HepG2 (cell line): ENCODE measurements around the gene RING1. TPM values are rescaled to one million over a fixed set of nuclear protein-coding genes. Genes with fewer than 3 reads are reported as not detected.
A peak's percentile ranks its signal among the peaks of the same experiment; 100 is the strongest.

ENCODE experiments used
- AGO1 ChIP-seq: fragments of 200-400 bp; formaldehyde crosslinking; IDR thresholded peaks from 2 replicates; pipeline ENCODE4 v1.6.1; 2017; ENCODE audit warnings: mild to moderate bottlenecking, low read depth, low read length, moderate library complexity; ENCODE audit not compliant: poor library complexity, severe bottlenecking
- EED ChIP-seq: sonication (generic); formaldehyde crosslinking; IDR thresholded peaks from 2 replicates; pipeline ENCODE4 v1.5.0; 2020; ENCODE audit warnings: mild to moderate bottlenecking, missing genetic modification reagents
- FOXP1 ChIP-seq, 2 experiments: fragments of 450-650 bp in 1 of 2; IDR thresholded peaks; 2 replicates each; pipeline ENCODE4 v1.6.1; 2017 to 2018; ENCODE audit warnings: antibody characterized with exemption in 1 of 2
- KLF15 ChIP-seq: sonication (generic); formaldehyde crosslinking; IDR thresholded peaks from 2 replicates; pipeline ENCODE4 v1.8.1; 2023; ENCODE audit warnings: borderline replicate concordance, mild to moderate bottlenecking, inconsistent platforms, missing genetic modification reagents, mixed read lengths
- MIXL1 ChIP-seq: IDR thresholded peaks from 2 replicates; pipeline ENCODE4 v1.6.1; 2016
- NFE2L1 ChIP-seq: sonication (generic); formaldehyde crosslinking; IDR thresholded peaks from 2 replicates; pipeline ENCODE4 v1.4.0; 2020; ENCODE audit warnings: missing genetic modification reagents, mild to moderate bottlenecking, borderline replicate concordance
- NR2C2 ChIP-seq: sonication (generic); formaldehyde crosslinking; IDR thresholded peaks from 2 replicates; pipeline ENCODE4 v1.4.0; 2020; ENCODE audit warnings: missing genetic modification reagents, mild to moderate bottlenecking, moderate library complexity, borderline replicate concordance
- PRDM15 ChIP-seq: sonication (generic); formaldehyde crosslinking; IDR thresholded peaks from 2 replicates; pipeline ENCODE4 v1.4.0; 2020; ENCODE audit warnings: missing genetic modification reagents
- RXRB ChIP-seq: IDR thresholded peaks from 2 replicates; pipeline ENCODE4 v1.6.1; 2016; ENCODE audit warnings: borderline replicate concordance, missing genetic modification reagents, missing compliant biosample characterization
- TARDBP ChIP-seq: sonication (generic); formaldehyde crosslinking; IDR thresholded peaks from 2 replicates; pipeline ENCODE4 v1.8.0; 2022; ENCODE audit warnings: mild to moderate bottlenecking, missing genetic modification reagents
- ZBTB14 ChIP-seq: sonication (generic); formaldehyde crosslinking; IDR thresholded peaks from 2 replicates; pipeline ENCODE4 v1.4.0; 2020; ENCODE audit warnings: missing genetic modification reagents
- ZMYM3 ChIP-seq: sonication (generic); formaldehyde crosslinking; IDR thresholded peaks from 2 replicates; pipeline ENCODE4 v1.5.1; 2020; ENCODE audit warnings: mild to moderate bottlenecking, missing genetic modification reagents
- ZMYM4 ChIP-seq: sonication (generic); formaldehyde crosslinking; IDR thresholded peaks from 2 replicates; pipeline ENCODE4 v1.8.1; 2023; ENCODE audit warnings: mild to moderate bottlenecking, missing genetic modification reagents
- ZNF274 ChIP-seq: sonication (generic); formaldehyde crosslinking; IDR thresholded peaks from 2 replicates; pipeline ENCODE4 v1.5.1; 2020; ENCODE audit warnings: mild to moderate bottlenecking, missing genetic modification reagents
- ZNF674 ChIP-seq: sonication (generic); formaldehyde crosslinking; IDR thresholded peaks from 2 replicates; pipeline ENCODE4 v1.5.0; 2020; ENCODE audit warnings: low read depth, mild to moderate bottlenecking, missing genetic modification reagents
- ZSCAN20 ChIP-seq: sonication (generic); formaldehyde crosslinking; IDR thresholded peaks from 2 replicates; pipeline ENCODE4 v1.4.0; 2020; ENCODE audit warnings: missing genetic modification reagents, mild to moderate bottlenecking, borderline replicate concordance
- ZUFSP ChIP-seq: sonication (generic); formaldehyde crosslinking; IDR thresholded peaks from 2 replicates; pipeline ENCODE4 v1.9.0; 2021; ENCODE audit warnings: missing genetic modification reagents, mild to moderate bottlenecking, borderline replicate concordance
- ZXDC ChIP-seq: sonication (generic); formaldehyde crosslinking; IDR thresholded peaks from 2 replicates; pipeline ENCODE4 v1.5.0; 2020; ENCODE audit warnings: mild to moderate bottlenecking, missing genetic modification reagents
- polyA plus RNA-seq, 8 experiments: library from polyadenylated mRNA; depleted of rRNA in 3 of 8; stranded (reverse) in 7 of 8; unstranded in 1 of 8; fragments of >200 nt; fragmentation: Illumina TruSeq in 4 of 8; extraction: Trizol in 4 of 8; gene quantifications; 2 replicates each; pipeline versions ENCODE4 v1.2.1 to v1.2.3, GENCODE V29; 2011 to 2016; ENCODE audit warnings: low read depth in 4 of 8, missing spikeins in 1 of 8, mixed read lengths in 1 of 8; ENCODE audit not compliant: insufficient read depth in 1 of 8
- total RNA-seq, 5 experiments: library from RNA; depleted of rRNA; stranded (reverse); fragments of >200 nt; fragmentation: Illumina TruSeq; extraction: Trizol; gene quantifications; 2 replicates each; pipeline ENCODE4 v1.2.3, GENCODE V29; 2016; ENCODE audit warnings: low read depth in 1 of 5
- TF ChIP-seq, protein P1 (sequence below): sonication (generic); formaldehyde crosslinking; IDR thresholded peaks from 2 replicates; pipeline ENCODE4 v1.5.0; 2020; ENCODE audit warnings: missing genetic modification reagents

Gene RING1
- total and polyA plus RNA-seq, 2 of the 13 experiments (the other 11 are each of a cell fraction or from before 2014, with no cell fraction given), result 23.9 to 33.6 TPM

DNA sequence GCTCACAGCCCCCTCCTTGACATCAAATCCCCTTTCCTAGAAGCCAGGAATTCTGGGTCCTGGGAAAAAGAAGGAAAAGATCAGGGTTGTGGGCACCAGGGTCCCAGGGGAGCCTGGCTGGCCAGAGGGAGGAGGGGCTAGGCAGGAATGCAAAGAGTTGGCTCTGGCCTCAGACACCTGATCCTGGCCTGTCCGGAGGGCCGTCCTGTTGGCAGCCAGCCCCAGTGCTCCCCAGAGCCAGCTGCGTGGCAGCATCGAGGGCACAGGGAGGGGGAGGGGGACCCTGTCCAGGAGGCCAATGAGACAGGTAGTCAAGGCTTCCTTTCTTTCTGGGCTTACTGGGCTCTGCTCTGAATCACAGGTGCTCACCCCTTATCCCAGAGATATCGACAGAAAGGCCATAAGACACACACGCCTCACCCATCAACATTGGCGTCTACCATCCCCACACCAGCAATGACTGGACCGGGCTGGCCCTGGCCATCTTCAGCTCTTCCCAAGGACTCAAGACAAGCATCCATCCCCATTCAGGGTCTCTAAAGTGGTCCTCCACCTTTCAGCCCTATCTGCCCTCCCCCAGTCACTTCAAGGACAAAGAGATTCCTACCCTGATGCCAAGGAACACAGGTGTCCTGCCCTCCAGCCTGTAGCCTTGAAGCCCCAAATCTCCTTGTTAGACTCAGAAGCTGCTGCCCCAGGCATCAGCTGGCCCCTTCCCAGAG lies 16.8 kb upstream of the RING1 start (continued):
- TF ChIP-seq RXRB (no peak), EED (no peak), FOXP1 (IDR thresholded peaks at IDR 0.05) (no peak), FOXP1 (CRISPR knock-in tag; IDR thresholded peaks at IDR 0.05) (no peak), ZSCAN20 (CRISPR knock-in tag) (no peak), AGO1 (peak; percentile 13), NR2C2 (CRISPR knock-in tag) (no peak), ZMYM3 (no peak), KLF15 (CRISPR knock-in tag) (no peak), ZNF674 (CRISPR knock-in tag) (no peak), TARDBP (no peak), ZBTB14 (CRISPR knock-in tag) (no peak), PRDM15 (no peak), ZMYM4 (CRISPR knock-in tag) (0 out of 2 replicates have a peak, but pooled peaks have one; percentile 7), ZNF274 (CRISPR knock-in tag) (no peak), ZXDC (peak; percentile 50; the same call in 1 of the 2 replicates), ZUFSP (no peak), NFE2L1 (no peak), MIXL1 (no peak)
- TF ChIP-seq, protein P1, sequence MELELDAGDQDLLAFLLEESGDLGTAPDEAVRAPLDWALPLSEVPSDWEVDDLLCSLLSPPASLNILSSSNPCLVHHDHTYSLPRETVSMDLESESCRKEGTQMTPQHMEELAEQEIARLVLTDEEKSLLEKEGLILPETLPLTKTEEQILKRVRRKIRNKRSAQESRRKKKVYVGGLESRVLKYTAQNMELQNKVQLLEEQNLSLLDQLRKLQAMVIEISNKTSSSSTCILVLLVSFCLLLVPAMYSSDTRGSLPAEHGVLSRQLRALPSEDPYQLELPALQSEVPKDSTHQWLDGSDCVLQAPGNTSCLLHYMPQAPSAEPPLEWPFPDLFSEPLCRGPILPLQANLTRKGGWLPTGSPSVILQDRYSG (CRISPR knock-in tag), result no peak
